Stimulated activated CD8-positive, alpha-beta memory T cell treated with anti-CD3 and anti-CD28 coated beads, Interleukin-15, amount 100 ng/mL, for 1 hour (primary cell): ENCODE data around the gene LGALS7.

ENCODE experiments used
- DNase-seq: peaks from one replicate; pipeline ENCODE4 v3.0.0-alpha.2; 2020; ENCODE audit warnings: low read depth

LGALS7 gene

DNA sequence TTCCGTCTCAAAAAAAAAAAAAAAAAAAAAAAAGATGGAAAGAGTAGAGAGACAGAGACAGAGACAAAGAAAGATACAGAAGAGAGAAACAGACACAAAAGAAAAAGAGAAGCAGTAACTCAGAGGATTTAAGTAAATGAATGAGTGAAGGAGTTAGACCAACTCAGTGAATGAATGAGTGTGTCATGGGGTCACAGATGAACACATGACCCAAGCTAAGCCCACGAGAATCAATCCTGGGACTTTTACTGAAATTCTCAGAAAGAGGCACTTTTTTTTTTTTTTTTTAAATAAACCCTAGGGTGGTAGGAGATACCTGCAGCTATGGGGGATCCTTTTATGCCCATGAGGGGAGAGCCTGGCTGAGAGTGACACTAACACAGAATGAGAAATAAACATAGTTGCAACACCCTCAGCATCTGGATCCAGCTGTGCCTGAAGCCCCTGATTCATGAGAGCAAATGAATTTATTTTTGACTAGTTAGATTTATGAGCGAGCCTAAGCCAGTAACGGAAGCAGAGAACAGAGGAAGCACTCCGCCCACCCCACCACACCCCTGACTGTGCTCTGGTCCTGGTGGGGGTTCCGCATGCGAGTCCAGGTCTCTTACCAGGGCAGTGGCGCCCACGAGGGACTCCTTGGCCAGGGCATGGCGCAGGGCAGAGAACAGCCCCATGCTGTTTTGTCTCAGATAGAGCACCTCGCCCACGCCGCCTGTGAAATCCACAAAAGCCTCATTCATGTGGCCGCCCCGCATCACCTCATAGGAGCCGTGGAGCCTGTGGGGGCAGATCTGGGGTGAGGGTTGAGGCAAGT, 33.7 kb downstream of the LGALS7 start:
- DNase-seq: no peak

DNA sequence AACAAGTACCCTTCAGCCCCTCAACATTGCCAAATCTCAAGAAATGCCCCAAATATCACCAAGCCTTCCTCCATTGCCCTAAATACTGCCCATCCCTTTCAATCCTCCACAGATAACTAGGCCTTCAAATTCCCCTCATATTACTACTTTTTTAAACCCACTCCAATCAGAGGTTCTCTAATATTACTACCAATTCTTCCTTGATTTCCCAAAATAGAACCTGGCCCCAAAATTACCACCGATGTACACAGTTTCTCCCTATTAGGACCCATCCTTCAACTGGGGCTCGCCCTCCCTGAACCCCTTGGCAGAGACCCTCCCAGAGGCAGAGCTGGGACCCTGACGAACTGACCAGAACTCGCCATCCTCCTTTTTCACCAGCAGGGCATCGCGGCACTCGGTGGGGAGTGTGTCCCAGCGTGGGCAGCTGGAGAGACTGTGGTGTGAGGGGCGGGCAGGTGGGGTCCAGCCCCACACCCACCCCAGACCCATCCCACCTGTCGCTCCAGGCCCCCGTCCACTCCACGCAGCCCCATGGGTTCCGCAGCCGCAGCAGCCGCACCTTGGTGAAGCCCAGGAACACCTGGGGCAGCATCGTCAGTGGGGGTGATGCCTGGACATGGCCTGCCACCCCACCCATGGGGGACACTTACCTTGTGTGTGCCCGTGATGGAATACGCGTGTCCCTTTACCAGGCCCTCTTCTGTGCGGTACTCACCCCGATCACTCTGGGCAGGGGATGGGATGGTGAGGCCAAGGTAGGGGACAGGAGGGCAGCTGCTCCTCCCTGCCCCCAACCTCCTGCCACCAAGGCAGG, 35.2 kb downstream of the LGALS7 start:
- DNase-seq: no peak

DNA sequence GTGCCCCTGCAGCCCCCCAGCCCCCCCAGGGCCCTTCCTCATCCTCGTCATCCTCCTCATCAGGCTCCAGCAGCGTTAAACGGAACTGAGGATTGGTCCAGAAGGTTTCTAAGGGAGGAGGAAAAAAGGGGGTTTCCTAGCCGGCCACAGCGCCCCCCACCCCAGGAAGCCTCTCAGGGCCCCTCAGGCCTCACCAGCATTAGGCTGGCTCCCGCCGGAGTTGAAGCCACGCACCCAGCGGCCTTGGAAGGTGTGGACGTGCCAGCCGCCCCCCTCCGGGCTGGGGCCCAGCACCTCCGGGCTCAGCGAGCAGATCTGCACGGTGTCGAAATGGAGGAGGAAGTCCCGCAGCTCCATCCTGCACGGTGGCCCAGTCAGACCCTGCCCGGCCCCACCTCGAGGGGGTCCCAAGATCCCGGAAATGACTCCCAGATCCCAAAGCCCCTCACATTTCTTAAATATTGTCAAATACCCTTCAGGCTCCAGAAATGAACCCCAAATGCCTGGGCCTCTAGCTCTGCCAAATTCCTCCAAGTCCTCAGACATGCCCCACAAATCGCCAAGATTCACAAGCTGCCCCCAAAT, 35.9 kb downstream of the LGALS7 start:
- no peak for DNase-seq

GRCh38 chr19:38736413-38737280, 36.7 kb downstream of the LGALS7 start:
- DNase-seq: peak; percentile 35

DNA sequence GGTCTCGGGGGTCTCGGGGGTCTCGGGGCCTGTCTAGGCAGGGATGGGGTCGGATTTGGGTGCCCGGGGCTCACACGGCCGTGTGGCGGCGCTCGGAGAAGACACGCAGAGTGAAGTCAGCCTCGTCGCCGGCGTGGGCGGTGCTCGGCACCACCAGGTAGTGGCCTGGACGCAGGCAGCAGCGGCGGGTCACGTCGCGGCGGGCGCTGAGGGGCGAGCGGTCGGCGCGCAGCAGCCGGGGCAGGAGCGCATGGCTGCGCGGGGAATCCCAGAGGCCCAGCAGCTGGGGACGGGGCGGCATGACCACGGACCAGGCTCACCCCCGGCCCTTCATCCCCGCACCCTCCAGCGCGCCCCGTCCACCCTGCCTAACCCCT, 37.3 kb downstream of the LGALS7 start:
- DNase-seq: no peak

DNA sequence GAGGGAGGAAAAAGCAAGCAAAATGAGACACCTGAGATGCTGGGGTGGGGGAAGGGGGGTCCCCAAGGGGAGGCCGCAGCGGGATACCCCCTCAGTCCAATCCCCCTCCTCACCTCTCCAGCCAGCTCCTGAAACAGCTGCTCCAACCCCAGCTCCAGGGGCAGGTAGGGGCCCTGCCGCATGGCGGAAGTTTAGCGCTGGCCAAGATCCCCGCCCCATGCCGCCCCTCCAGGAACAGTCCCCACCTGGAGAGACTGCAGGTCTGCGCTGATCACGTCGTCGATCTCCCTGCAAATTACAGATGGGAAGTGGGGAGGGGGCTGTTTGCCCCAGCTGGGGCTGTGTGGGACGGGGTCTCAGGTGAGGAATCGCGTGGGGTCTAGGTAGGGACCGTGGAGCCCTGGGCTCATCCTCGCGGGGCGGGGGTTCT, 38.0 kb downstream of the LGALS7 start:
- no peak for DNase-seq

GRCh38 chr19:38734426-38735256, 38.7 kb downstream of the LGALS7 start:
- no peak for DNase-seq

- DNase-seq: no peak
Observed at GRCh38 chr19:38734176-38734425, 39.2 kb downstream of the LGALS7 start.

DNA sequence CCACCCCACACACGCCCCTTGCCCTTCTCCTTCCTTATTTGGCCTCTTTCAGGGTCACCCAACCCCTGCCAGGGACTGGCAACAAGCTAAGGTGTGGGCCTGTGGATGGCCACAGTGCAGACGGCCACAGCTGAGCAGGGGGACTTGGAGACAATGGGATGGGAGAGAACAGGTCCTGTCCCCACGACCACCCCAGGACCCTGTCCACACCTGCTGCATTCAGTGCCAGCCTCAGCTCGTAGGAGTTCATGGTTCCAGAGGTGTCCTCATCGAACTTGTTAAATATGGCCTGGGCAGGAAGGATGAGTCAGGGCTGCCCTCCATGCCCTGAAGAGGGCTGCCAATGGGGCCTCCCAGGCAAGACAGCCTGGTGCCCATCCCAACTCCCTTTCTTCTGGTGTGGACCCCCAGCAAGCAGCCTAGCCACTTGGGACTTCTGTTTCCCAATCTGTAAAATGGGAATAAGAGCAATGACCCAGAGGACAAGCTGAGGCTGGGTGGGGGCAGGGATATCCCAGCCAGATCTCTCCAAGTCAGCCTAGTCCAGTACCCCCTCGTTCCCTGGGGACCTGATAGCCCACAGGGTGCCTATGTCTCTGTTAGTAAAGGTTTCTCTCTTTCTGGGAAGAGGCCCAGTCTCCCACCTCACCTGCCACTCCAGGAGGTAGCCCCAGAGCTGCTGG, 39.7 kb downstream of the LGALS7 start:
- DNase-seq: no peak

DNA sequence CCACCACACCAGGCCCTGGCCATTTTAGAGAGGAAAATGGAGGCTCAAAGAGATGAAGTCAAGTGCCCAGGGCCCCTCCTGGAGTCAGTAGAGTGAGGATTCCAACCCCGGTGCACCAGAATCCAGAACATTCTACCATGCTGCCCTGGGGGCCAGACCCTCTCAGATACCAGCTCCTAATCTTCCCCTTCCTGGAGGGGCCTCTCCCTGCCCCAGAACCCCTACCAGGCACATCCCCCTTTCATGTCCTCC, 40.1 kb downstream of the LGALS7 start:
- DNase-seq: no peak

GRCh38 chr19:38731654-38732301, 41.5 kb downstream of the LGALS7 start:
- no peak for DNase-seq

- DNase-seq: no peak
Observed at GRCh38 chr19:38730731-38731589, 42.4 kb downstream of the LGALS7 start.

GRCh38 chr19:38730470-38730730, 42.9 kb downstream of the LGALS7 start:
- DNase-seq: no peak

DNA sequence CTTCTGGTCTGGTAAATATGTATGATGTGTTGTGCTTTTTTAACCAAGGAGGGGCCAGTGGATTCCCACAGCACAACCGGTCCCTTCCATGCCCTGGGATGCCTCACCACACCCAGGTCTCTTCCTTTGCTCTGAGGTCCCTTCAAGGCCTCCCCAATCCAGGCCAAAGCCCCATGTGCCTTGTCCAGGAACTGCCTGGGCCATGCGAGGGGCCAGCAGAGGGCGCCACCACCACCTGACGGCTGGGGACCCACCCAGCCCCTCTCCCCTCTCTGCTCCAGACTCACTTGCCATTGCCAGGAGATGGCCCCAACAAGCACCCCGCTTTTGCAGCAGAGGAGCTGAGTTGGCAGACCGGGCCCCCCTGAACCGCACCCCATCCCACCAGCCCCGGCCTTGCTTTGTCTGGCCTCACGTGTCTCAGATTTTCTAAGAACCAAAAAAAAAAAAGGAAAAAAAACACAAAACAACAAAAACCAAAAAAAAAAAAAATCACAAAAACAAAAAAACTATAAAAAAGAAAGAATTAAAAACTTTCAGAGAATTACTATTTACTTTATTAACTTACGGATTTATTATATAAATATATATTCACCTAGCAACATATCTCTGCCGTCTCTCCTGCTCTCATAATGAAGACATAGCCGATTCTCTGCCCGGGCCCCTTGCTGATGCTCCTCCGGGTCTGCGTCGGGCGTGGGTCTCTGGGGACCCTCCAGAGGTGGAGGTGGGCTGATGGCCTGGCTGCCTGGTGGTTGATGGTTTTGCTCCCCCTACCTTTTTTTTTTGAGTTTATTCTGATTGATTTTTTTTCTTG, 43.5 kb downstream of the LGALS7 start:
- DNase-seq: peak; percentile 56

- DNase-seq: no peak
Observed at GRCh38 chr19:38728752-38729541, 44.4 kb downstream of the LGALS7 start.

- no peak for DNase-seq
Observed at GRCh38 chr19:38727868-38728660, 45.3 kb downstream of the LGALS7 start.

GRCh38 chr19:38727306-38727867, 45.9 kb downstream of the LGALS7 start:
- DNase-seq: no peak
